SHP77 (cell line): ENCODE measurements around the gene SNUPN.
A peak's percentile ranks its signal among the peaks of the same experiment; 100 is the strongest.

Source experiments
- DNase-seq, 2 experiments: peaks; one replicate each; lab custom pipeline; 2025; lab: John Stamatoyannopoulos, UW

Gene SNUPN

DNA sequence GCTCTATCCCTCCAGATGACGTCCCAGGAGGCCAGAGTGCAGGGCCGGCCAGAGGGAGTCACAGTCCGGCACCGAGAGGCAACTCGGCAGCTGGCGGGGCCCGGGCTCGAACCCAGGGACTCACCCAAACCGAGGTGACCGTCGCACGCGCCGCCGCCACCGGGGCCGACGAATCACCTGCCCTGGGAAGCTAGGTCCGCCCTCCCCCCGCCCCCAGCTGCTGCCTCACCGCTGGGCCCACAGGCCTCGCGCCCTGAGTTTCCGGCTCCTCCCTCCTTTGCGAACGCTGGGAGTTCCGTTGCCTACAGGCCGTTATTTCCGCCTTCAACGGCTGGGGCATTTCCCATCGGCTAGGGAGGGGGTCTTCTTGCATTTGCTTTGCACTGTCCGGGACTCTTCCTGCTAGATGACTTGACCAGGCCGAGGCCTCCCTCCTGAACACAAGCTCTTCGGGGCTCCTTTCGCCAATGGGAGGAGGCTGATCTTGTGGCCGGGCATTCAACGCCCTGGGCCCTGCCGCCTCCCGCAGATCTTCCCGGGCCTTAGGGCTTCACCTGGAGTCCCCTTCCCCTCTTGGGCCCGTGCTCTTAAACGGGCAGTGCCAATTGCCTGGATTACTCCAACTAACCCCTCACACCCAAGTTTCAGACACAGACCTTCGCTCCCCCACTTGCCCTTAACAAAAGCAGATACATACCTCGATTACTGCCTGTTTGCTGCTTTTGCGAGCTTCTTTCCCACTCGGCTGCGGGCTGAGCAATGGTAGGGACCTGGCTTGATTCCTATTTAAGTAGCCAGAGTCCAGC is at the start of gene SNUPN:
SNUPN (minus strand) TSS at position 184 of the 806 bp plus-strand sequence. CDS start 4,674 bp downstream, outside the sequence.
- peak; percentile 96 to 98 for DNase-seq

DNA sequence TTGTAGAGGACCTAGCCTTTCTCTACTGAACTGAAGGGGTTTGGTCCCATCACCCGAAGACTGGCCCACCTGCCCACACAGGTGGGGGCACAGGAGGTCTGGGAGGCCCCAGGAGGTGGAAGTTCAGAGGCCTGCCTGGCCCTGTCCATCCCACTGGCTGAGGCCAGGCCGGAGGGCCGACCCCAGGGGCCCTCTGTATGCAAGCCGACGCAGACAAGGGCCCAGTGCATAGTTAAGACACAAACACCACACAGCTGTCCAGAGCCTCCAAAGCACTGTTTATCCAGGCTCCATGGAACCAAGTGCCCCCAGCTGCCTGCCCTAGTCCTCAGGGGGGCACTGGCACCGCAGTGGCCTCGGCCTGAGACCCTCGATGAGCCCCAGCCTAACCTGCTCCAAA is 48.8 kb upstream of the SNUPN start:
- no peak for DNase-seq

DNA sequence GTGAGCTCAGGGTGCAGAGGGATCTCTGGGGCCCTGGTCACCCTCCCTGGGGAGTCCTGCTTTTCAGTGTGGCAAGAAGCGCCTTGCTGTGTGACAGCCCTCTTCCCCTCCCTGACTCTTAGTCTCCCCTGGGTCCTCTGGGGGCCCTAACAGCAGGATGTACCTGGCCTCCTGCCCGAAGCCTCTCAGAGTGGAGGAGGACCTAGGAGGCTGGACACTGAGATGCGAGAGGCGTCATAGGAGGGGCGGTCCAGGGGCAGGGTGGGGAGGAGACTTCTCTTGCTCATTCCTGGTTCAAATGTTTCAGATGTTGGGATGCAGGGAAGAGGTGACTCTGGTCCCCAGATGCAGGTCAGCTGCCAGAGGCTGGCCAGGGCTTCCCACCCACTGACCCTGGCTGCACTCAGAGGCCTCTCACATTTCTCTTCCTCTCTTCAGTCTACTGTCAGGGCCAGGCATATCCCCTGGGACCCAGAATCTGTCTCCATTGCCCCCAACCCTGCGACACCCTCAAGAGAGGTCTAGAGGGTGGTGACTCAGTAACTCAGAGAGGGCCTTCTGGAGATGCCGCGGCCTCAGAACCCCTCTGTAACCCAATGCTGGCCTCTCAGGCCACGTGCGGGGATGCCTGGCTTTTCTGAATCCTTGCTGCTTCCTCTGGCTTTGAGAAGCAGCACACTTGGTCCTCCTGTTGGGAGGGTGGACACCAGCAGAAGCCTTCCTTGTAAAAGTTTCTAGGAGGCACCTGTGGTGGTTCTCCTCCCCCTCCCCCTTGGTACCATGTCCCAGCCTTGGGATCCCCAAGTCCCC is 48.1 kb upstream of the SNUPN start:
- no peak for DNase-seq

DNA sequence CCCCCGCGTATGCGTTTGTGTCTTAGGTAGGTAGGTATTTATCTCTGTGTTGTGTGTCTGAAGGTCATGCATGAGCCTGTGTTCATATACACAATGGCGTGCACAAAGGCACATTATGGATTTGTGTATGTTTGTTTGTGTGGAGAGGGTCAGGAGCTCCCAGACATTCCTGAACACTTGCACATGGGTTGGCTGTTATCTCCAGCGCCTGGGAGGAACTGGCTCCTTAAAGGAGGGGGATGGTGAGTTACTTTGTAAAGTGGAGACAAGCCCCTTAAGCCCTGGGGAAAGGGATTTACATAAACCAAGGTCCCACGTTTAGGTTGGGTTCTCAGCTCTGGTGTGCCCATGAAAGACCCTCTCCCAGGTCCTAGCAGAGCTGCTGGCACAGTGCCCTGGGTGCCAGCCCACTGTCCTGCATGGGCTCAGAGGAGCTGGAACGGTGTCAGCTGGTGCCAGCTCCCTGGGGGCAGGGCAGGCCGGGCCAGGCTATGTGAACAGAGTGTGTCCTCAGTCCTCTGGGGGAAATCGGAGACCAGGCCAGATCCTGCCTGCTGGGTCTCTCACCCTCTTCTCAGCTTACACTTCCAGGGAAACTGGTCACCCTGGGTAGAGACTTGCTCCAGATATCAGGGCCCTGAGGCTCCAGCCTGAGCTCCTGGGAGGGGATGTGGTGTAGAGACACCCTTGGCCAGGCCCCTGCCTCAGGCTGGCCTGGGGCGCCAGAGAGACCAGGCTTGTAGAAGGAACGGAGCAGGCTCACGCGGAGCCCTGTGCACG is 47.3 kb upstream of the SNUPN start:
- DNase-seq, result no peak

DNA sequence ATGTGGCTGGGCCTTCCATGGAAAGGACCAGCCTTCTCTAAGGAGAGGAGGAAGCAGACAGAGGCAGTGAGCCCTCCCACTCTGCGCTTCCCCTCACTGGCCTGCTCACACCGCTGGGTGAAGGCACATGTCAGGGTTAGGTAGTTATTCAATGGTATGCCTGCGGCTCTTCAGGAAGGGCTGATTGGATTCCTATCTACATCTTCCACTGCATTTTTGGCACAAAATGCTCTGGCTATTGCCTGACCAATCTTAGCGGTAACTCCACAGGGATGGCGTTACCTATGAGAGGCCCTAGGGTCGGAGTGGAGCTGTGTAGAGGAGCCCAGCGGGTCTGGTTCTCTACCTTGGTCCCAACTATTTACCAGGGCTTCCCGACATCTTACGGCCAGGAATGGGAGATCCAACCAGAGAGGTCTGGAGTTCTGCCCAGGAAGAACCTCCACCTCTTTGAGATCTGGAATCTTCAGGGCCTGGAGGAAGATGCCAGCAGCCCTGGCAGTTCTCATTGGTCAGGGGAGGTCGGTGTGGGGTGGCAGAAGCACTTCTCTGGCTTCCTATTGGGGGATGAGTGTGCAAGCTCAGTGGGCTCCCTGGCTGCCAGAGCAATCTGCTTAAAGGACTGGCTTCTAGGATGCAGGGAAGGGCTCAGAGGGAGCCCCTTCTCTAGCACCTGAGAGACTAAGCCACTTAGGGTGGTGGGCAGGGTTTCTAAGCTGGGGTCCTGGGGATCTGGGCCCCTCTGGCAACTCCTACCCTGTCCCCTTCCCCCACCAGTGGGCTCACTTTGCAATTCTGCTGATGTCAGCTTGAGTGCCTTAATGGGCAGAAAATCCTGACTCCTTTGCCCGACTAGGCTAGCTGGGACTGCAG is 46.4 kb upstream of the SNUPN start:
- no peak for DNase-seq

DNA sequence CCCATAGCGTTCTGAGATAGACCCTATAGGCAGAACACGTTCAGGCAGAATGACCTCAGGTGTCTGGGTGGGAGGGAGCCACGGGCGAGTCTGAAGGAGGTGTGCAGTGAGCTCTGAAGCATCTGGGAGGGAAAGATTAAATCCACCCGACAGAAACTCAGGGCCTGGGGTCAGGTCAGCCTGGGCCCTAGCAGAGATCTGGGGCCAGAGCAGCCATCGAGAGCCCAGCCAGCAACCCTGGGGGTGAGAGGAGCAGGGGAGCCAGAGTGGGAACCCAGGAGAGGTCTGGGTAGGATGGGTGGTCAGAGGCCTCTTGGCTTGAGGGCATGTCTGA is 44.3 kb upstream of the SNUPN start:
- DNase-seq, result no peak

DNA sequence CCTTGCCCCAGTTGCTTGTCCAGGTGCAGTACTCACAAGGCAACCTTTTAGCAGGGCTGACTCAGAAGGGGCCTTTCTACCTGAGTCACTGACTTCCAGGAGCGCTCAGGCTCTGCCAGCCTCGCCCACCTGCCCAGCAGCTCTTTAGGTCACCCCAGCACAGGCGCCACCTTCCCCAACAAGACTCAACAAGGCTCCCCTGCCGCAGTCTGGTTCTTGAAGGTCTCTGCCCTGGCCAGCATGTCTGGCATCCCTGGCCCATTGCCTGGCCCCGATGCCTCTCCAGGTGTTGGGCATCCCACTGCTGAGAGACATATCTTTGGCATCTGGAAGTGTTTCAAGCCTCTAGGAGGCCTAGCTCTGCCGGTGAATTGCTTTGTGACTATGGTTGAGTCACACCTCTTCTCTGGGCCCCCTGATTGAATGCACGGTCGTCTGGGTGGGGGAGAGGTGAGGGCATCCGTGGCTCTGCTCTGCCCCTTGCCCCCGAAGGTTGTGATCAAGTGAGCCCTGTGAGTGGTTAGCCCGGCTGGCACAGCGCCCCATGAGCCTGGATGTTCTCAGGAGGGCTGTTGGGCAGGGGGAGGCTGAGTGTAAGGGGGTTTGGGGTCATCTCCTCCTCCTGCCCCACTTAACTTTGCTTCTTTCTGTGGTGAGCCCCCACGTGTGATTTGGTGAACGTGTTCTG is 43.8 kb upstream of the SNUPN start:
- DNase-seq, result no peak

DNA sequence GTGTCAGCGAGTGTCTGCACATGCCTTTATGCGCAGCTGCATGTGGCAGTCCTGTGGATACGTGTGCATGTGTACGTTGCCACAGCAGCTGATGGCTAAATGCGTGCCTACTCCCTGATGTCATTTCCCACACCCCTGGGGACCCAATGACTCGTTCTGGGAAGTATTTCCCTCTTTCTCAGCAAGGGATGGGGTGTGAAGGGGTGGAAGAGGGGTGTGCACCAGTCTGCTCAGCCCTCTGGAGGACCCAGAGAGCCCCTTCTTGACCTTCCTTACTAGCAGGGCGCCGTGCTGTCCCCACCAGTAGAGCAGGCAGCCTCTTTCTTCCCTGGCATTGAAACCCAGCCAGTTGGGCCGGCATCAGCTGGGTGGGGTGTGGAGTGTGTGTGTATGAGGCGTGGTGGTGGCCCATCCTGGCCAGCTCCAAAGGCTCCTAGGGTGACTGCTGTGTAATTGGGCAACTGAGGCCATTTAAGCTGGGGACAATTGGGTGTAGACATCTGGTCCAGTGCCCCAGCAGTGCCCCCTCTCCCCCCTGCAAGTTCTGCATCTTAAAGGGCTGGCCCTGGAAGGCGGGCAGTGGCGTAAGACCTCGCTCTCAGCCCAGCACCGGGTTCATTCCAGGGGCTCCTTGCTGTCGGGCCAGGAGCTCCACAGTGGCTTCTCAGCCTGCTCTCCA is 41.4 kb upstream of the SNUPN start:
- peak; percentile 49 to 56 for DNase-seq

DNA sequence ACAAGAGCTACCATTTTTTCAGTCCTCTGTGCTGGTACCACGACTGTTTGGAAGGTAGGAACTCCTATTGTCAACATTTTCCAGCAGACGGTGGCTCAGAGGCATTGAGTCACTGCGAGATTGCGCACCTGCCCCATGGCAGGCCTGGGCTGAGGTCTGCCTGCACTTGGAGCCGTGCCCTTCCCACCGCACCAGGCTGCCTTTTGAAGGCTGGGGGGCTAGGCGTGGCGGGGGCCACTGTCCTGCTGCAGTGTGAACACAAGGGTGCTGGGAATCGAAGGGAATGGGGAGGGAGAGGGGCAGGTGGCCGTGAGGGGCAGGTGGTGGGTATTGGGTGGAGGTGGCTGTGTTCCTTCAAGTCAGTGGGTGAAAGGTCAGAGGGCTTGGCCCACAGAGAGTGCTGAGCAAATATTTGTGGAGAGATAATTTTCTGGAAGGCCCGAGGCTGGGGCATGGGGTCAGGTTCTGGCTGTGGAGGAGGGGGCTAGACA is 38.5 kb upstream of the SNUPN start:
- peak; percentile 69 to 75 for DNase-seq

DNA sequence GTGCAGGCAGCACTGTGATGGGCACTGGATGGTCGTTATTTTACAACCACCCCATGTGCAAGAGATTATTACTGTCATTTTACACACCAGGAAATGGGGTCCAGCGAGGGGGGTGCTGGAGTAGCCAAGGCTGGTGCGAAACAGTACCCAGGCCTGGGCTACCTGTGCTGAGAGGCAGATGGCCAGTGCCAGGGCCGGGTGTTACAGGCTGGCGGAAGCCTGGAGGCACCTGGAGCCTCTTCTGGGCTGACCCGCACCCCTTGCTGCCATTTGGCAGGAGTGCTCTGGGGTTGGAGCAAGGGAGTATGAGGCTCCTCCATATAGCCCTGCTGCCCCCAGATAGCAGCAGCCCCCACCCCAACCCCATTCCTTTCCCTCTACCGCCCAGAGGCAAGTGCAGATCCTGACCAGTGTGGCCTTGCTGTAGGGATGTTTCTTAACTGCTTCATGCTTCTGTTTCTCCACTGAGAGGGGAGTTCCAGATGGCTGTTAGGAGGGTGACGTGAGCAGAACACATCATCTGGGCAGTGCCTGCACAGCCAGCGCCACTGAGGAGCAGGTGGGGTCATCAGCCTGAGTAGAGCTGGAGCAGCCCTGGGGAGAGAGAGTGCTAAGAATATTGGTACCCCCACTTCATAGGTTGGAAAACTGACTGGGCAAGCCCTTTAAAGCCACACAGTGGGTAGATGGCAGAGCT is 37.4 kb upstream of the SNUPN start:
- DNase-seq, result peak; percentile 42 to 68

DNA sequence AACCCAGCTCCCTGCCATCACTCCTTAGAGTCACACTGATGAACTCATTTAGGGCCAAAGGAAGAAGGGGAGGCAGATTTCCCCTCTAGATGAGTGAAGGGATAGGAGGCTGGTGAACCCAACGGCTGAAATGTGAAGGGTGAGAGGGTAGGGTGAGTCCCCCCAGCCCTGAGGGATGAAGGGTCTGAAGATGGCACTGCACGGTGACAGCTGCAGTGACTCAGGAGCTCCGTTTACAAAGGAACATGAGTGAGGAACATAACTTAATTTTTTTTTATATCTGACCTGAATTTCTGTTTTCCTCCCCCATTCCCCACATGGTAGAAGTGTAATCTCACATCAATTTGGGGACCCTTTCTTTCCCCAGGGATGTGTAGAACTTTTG is 36.2 kb upstream of the SNUPN start:
- DNase-seq, result no peak

DNA sequence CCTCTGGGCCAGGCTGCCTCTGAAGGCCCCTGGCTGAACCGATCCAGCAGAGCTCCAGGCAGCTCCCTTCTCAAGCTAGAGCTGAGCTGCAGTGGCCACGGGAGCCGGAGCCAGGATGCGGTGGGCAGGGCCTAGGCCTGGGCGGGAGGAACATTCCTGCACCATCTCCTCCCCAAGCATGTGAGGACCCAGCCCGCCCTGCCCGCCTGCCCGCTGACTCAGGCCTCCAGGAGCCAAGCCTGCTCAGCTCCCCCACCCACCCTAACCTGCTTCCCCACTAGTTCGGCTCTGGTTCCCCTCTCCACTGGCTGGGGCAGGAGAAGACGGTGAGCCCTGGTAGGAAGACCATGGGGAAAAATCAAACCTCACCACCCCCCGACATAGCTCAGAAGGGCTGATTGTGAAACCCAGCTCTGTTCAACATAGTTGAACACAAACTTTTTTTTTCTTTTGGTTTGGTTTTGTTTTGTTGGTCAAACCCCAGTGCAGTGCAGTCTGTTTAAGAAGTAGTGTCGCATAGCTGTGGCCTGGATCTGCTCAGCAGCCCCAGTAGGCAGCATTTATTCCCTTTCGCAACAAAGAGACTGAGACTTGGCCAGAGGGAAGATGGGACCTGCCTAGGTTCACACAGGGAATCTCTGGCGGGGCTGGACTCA is 35.7 kb upstream of the SNUPN start:
- DNase-seq, result no peak

DNA sequence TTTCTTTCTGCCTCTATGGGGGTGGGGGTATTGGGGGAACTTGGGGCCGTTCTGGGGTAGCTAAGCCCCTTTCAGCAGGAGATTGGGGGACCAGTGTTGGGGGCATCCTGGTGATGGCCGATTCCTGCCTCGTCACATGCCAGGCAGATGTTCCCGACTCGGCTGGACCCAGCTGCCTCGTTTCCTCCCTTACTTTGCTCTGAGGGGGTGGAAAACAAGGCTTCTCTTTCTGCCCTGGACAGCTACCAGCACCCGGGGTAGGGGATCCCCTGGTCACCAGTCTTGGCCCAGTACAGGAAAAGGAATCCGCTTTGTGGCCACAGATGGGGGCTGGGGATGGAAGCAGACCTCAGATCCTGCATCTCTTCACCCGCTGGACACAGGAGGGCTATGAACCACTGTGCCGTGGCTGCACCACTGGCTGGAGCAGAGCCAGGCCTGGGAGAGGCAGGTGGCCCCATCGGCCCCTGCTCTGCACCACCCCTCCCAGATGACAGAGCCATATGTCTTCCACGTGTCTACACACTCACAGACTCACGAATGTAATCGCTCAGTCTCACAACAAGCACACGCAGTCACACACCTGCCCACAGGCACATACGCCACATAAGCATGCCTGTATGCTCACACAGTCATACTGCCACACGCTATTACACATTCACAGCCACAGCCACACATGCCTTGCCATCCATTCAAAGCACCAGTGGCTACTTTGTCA is 34.6 kb upstream of the SNUPN start:
- DNase-seq, result peak; percentile 51 to 85

DNA sequence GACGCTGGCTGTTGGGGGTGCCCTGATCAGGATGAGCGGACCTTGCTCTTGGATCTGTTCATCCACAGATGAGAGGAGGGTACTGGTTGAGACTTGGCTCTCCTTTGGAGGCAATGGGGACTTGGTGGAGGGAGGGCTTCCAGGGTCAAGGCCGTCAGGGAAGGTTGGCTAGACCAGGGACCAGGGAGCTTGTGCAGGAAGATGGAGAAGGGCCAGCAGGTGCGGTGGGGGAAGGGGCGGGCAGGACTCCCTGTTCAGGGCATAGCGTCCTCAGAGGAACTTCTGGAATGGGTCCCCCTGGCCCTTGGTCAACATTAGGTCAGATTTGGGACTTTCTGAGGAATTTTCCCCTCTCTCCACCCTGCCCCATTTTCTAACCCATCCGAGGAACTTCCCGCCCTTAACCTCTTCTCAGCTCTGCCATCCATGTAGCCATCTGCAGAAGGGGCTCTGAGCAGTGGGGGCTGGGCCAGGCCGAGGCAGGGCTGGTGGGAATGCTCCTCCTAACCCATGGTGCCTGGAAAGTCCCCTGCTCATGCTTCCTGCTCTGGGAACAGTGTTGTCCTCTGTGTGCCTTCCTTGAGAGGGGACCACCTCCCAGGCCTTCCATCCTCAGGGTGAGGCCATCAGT is 33.7 kb upstream of the SNUPN start:
- DNase-seq, result no peak

DNA sequence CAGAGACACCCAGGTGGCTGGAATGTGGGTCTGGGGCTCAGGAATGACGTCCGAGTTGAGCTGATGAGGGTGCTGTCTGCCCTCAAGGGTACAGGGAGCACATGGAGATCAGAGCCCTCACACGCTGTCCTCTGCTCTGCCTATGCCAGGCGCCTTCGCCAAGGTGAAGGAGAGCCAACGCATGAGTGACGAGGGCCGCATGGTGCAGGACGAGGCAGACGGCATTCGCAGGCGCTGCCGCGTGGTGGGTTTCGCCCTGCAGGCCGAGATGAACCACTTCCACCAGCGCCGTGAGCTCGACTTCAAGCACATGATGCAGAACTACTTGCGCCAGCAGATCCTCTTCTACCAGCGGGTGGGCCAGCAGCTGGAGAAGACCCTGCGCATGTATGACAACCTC is 31.3 kb upstream of the SNUPN start:
- DNase-seq, result no peak

DNA sequence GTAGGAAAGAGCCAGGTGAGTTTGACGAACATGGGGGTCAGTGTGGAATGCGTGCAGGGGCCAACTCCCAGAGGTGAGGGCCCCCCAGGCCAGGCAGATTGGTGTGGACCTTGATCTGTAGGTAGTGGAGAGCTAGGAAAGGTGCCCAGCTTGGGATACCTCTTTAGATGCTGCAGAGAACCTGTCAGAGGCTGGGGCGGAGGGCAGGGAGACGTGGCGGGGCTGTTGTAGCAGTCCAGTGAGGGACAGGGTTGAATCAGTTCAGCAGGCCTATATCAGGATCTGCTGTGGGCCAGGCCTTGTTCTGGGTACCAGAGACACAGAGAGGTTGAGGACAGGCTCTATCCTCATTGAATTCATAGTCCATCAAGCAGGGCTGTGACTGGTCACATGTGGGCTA is 30.8 kb upstream of the SNUPN start:
- no peak for DNase-seq

DNA sequence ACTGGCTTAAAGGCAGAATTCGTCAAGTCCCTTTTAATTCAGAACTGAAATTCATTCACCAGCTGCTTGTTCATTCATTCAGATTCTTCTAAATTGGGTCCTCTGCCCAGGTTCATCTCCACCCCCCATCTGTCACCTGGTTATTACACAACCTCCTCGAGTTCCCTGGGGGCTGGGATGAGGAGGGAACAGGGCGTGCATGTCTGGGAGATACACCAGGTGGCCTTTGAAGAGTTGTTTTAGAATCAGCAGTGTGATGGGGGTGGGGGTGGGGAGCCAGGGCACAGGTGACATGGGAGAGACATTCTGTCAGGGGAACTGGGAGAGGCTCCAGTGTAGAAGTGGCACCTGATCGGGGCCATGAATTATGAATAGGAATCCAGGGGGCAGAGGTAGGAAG is 30.4 kb upstream of the SNUPN start:
- no peak for DNase-seq
